GM19193 (cell line): ENCODE results near the gene SIPA1L3.

ENCODE experiments used
- POLR2A ChIP-seq: IDR thresholded peaks from 4 replicates; pipeline ENCODE4 v1.6.1; 2011; ENCODE audit not compliant: insufficient read depth, insufficient read length; ENCODE audit errors: extremely low read depth

SIPA1L3 gene

DNA sequence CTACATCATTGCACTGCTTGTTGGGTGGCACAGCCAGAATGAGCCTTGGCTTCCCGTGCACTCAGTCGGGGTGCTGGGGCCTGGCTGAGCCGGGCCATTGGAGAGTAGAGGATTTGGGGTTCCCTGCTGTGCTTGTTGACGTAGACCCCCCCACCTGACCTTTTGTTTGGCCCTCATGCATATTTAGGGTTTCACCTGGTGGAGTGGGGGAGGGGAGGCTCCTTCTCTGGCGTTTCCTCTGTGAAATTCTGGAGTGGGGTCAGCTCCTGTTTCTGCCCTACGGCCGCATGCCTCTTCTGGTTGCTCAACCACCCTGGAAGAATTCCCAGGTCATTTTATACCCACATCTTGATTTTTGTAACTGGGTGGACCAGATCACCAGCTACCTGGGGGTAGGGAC lies 82.8 kb downstream of the SIPA1L3 start:
- TF ChIP-seq POLR2A = no peak

DNA sequence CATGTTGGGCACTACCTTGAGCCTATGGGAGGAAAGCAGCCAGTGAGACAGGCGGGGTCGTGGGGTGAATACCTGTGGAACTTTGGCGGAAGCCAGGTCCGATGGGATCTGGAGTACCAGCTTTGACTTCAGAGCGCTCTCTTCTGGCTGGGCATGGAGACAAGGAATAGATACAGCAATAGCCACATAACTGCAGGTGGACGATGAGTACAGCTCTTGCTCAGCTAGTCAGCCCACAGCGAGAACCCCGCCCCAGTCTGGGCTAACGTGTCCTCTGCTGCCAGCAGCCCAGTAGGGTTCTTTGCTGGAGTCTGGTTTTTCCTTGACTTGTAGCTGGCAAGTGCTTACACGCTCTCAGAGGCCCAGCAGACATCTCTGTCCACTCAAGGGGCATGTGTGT lies 83.4 kb downstream of the SIPA1L3 start:
- TF ChIP-seq POLR2A = no peak

DNA sequence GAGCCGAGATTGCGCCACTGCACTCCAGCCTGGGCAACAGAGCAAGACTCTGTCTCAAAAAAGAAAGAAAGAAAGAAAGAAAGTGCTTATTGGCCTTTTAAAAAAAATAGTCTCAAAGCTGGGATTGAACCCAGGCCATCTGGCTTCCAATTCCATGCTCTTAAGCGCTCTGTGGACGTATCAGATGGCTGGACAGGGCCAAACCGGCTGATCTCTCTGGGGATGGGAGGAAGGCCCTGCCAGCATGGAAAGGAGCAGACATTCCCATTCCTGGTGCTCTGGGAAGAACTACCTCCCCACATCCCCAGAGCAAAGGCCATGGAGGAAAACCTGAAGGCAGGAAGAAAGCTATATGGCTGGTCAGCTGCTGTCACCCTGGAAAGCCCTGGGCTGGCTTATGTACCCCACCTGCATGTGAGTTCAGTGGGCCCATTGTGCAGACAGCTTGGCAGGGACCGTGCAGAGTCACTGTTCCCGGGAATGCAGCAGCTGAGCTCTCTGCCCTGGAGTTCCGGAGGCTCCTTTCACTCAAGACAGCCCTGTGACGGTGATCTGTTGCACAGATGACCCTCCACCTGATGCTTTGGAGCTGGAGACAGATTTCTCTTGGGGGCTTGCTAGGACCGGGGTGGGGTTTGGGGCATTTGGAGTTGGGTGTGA lies 84.3 kb downstream of the SIPA1L3 start:
- no peak for TF ChIP-seq POLR2A

DNA sequence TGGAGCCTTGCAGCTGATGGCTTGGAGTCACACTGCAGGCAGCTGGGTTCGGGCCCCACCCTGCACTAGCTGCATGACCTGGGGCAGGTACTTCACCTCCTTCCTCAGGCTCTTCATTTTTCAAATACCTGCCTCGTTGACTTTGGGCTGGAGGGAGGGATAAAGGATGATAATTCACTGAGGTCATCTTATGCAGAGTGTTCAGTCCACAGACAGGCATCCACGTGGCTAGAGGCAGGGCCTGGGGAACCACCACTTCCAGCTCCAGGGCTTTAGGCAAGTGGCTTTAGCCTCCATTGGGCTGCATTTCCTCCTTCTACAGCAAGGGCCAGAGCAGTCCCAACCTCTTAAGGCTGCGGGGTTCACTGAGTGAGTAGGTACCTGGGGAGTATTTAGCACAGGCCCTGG lies 84.8 kb downstream of the SIPA1L3 start:
- TF ChIP-seq POLR2A = no peak

DNA sequence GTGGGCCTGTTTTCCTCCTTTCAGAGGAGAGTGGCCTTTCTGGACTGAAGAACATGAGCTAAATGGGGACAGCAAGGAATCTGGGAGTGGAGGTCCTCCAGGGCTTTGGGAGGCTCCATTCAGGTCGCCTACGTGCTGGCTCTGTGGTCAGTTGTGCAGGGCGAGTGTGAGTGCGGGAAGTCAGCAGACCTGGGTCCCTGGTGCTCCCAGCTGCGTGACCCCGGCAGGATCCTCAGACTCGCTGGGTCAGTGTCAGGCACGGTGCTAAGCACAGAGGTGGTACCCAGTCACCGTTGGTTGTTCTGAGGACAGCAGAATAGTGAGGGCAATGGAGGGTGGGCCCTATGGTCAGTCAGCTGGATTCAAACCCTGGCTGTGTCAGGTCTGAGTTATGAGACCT lies 85.8 kb downstream of the SIPA1L3 start:
- TF ChIP-seq POLR2A = no peak

DNA sequence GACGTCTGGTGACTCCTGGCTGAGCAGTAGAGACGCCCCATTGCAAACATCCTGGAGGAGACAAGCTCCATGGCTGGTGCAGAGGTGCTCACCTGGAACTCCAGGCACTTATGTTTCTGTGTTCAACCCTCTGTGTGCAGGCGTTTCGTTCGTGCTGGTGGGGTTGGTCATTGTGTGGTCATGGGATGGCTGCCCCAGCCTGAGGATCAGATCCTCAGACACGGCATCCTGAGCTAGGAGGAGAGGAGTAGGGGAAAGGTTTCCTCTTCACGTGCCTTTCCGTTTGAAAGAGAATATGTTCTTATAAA lies 87.8 kb downstream of the SIPA1L3 start:
- TF ChIP-seq POLR2A = no peak

DNA sequence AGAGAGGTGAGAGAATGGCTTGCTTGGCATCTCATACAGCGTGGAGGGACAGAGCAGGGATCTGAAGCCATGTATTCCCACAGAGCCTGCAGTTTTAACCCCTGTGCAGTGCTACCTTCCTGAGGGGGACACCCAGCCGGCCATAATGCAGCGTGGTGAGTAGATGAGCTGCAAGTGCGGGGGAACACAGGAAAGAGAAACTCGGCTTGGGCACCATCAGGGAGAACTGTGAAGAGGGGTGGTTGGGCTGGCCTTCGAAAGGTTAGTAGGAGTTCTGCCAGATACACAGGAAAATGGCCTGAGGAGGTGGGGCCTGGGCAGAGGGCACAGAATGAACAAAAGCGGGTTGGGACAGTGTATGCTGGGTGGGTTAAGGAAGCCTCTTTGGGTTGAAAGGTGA lies 88.3 kb downstream of the SIPA1L3 start:
- no peak for TF ChIP-seq POLR2A

DNA sequence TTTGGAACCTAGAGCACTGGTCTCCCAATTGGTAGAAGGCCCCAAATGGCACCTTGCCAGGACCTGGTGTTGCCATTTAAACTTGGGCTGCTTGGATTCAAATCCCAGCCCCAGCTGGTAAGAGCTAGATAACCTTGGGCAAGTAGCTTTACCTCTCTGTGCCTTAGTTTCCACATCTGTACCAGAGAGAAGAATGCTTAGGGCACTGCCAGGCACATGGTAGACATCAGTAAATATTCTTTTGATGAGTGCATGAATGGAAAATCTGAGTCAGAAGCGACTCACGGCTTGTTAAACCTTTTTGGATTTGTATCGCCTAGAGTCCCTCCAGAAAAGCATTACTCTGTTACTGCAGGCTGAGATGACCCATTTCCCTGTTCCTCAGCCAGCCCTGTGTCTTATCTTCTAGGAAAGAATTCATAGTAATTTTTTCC lies 90.9 kb downstream of the SIPA1L3 start:
- TF ChIP-seq POLR2A = no peak

DNA sequence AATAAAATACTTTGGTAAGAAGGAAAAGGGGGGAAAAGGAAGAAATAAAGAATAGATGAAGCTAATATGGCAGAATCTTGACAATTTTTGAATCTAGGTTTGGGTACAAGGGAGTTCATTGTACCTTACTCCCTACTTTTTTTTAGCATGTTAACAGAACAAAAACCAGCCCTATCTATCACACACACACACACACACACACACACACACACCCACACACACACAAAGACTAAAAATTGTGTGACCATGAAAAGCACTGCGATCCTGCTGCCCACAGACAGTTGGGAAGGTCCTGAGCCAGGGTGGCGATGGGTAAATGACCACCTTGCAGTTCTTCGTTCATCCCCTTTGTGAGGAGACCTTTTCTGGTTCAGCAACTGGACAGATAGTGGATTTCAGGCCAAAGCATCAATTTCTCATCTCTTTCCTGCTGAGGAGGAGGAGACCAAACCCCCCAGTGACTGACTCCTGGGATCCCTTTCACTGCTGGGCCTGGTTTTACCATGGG lies 91.8 kb downstream of the SIPA1L3 start:
- no peak for TF ChIP-seq POLR2A

DNA sequence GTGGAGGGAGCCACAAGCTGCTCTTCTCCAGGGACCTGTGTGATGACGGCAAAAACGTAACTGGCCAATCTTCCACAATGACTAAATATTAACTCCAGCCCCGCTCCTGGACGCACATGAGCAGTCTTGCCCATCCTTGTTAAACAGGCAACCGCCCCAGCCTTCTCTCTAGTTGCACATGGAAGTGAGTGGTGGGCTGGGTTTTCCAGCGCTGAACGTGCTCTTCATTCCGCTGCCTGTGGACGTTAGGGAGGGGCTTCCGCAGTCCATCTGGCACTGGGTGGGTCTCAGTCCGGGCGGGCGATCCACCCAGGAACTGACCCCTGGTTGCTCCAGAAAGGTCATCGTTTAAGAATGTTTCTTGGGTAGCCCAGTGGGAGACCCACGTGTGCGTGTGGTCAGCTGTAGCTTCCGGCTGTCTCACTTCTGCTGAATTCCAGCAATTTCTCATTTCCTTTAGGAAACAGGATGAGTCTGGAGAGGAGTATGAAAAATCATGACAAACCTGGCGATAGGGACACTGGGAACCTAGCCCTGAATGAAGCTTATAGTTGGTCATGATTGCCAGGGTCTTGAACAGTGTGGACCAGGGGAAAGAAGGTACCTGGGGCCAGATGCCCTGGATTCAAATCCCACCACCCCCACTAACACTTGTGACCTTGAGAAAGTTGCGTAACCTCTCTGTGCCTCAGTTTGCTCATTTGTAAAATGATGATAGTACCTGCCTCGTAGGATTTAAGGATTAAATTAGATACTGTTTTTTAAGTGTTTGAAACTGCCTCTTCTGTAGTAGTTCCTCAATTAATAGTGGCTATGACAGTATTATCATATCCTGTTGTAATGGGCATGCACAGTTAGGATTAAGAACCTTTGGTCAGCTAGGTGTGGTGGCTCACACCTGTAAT lies 92.6 kb downstream of the SIPA1L3 start:
- TF ChIP-seq POLR2A = no peak

DNA sequence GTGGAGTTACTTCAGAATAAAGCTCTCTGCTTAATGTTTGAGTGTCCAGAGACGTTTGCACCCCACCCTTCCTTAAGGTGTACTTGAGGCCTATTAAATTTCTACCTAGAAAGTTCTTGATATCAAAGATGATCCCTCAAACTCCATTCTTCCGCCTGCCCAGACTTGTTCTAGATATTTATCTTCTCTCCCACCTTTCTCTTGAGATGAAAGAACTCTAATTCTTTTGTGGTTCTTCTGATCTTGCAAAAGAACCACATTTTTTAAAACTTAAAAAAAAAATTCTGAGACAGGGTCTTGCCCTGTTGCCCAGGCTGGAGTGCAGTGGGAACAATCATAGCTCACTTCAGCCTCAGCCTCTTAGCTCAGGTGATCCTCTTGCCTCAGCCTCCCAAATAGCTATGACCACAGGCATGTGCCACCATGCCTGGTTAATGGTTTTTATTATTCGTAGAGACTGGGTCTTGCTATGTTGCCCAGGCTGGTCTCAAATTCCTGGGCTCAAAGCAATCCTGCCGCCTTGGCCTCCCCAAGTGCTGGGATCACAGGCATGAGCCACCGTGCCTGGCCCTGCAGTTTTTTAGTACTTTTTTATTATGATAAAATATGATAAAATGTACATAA lies 94.3 kb downstream of the SIPA1L3 start:
- TF ChIP-seq POLR2A = no peak

DNA sequence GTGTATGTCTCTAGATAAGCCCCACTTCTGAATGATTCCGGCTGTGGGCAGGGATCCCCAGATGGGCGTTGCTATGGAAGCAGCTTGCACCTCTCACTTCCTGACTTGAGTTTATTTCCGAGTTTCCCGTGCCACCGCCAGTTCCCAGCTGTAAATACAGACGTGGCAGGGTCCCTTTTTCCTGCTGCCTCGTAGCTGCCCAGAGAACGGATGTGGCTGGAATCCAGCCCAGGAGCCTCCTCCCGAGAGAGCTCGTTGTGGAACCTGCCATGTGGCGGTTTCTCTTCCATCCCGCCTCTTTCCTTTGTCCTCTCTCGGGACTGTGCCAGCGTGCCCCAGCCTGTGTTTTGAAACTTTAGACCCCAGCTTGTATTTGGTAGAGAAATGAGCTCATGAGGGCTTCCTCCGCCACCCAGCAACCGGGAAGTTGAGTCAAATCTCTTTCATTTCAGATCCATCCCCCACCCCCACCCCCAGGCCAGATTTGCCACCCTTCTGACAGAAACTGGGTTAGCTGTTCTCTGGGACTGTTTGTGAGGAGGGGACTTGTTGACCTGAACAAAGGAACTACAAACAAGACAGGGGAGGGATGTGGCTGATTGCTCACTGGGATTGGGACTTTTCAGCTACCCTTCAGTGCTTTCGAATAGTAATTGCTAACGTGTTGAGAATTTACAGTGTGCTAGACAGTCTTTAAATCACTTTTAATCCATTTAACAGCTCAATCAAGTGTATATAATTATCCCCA lies 96.6 kb downstream of the SIPA1L3 start:
- TF ChIP-seq POLR2A = peak; percentile 61

DNA sequence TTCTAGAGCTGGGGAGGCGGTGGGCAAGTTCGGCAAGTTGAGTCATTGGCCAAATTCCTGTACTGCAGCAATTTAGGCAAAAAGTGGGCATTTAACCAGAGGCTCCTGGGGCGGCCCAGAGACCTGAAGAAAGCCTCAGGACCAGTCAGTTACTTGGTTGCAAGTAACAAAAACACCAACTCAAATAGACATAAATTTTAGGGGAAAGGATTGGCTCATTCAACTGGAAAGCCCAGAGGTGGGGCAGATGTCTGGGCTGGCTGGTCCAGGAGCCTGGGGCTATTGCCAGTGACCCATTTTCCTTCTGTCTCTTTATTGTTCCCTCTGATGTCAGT lies 97.1 kb downstream of the SIPA1L3 start:
- no peak for TF ChIP-seq POLR2A

DNA sequence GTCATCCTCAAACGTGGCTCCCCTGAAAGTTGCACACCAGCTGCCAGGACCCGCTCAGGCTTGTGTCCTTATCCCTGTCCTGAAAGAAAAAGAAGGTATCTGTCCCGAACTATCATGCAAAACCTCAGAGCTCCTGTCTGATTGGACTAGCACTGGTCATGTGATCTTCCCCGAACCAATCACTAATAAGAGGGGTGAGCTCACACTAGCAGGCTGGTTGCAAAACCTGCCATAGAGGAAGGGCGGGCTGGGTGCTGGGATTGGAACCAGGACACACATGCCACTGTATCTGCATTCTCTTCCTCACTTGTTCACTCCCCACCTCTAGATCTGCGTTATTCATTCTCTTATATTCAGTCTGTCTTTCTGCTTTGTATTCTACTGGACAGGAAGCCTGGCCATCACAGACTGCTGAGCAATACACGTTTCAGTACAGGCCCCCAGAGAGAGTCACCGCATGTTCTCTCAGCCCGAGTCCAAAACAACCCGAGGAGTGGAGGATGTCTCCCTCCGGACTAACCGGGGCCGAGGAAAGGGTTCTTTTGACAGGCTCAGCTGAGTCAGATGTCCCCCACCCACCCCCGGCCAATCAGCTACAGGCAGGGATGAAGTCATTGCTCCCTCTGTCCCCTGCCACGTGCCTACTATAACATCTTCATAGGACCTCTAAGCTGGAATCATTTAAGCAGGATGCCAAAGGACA lies 97.7 kb downstream of the SIPA1L3 start:
- peak; percentile 82 for TF ChIP-seq POLR2A
